DOHH2 (cell line): ENCODE measurements around the gene FNDC5.

Source experiments
- CTCF ChIP-seq: fragments of 200-600 bp; sonication (generic); IDR thresholded peaks from one replicate; pipeline ENCODE4 v1.5.1; 2014; ENCODE audit warnings: antibody characterized with exemption, mild to moderate bottlenecking, low read depth, low read length; ENCODE audit not compliant: poor library complexity, severe bottlenecking
- EZH2phosphoT487 ChIP-seq: fragments of 200-600 bp; sonication (generic); IDR thresholded peaks from 2 replicates; pipeline ENCODE4 v1.6.1; 2017; ENCODE audit warnings: borderline replicate concordance, mild to moderate bottlenecking, antibody characterized with exemption, low read length, moderate library complexity, mixed read lengths

GRCh38 chr1:32881291-32881690, 10.6 kb upstream of the FNDC5 start:
- no peak for TF ChIP-seq CTCF
- no peak for TF ChIP-seq EZH2phosphoT487
